ENCODE results near the gene RAB12. TPM values are rescaled to one million over a fixed set of nuclear protein-coding genes. Genes with fewer than 3 reads are reported as not detected.

The RAB12 gene
- total and polyA plus RNA-seq, 2 of the 13 experiments (the other 11 are each of a cell fraction or from before 2014, with no cell fraction given): 9.5 to 25.3 TPM

DNA sequence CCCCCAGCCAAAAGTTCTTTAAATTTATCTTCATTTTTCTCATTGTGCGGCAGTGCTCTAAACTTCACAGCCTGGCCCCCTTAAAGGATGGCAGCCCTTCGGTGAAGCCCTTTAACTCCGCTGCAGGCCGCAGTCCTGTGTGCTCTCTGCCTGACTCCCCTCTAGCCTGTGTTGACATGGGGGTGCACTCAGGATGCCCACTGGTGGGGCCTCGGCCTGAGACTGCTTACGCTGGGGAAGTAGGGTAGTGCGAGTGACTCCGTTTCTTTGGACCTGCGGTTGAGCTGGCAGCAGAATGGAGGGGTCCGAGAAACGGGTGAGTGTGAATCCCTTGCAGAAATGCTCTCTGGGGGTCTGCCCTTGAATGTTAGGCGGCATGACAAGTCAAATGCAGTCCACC, 5.6 kb downstream of the RAB12 start (continued):
- no peak for TF ChIP-seq KDM6A (CRISPR knock-in tag; IDR thresholded peaks at IDR 0.05; ENCODE audit: low read depth)
- TF ChIP-seq ADNP (CRISPR knock-in tag; IDR thresholded peaks at IDR 0.05): no peak
- TF ChIP-seq STAG1 (CRISPR knock-in tag; IDR thresholded peaks at IDR 0.05): no peak
- TF ChIP-seq ZSCAN12 (CRISPR knock-in tag; IDR thresholded peaks at IDR 0.05): no peak
- no peak for TF ChIP-seq ZNF484 (CRISPR knock-in tag; IDR thresholded peaks at IDR 0.05; ENCODE audit: borderline replicate concordance, low read depth)
- no peak for TF ChIP-seq ZZZ3 (CRISPR knock-in tag; IDR thresholded peaks at IDR 0.05; ENCODE audit: borderline replicate concordance)
- no peak for TF ChIP-seq NFKB2 (CRISPR knock-in tag; IDR thresholded peaks at IDR 0.05; ENCODE audit: borderline replicate concordance)
- TF ChIP-seq, protein P1, sequence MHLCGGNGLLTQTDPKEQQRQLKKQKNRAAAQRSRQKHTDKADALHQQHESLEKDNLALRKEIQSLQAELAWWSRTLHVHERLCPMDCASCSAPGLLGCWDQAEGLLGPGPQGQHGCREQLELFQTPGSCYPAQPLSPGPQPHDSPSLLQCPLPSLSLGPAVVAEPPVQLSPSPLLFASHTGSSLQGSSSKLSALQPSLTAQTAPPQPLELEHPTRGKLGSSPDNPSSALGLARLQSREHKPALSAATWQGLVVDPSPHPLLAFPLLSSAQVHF (CRISPR knock-in tag; IDR thresholded peaks at IDR 0.05): no peak
- TF ChIP-seq ZNF709 (CRISPR knock-in tag; IDR thresholded peaks at IDR 0.05): no peak
- TF ChIP-seq HMG20B (CRISPR knock-in tag; conservative IDR thresholded peaks at IDR 0.05): no peak
- TF ChIP-seq ELF1 (CRISPR knock-in tag; IDR thresholded peaks at IDR 0.05): no peak
- TF ChIP-seq ATF7 (IDR thresholded peaks at IDR 0.05): no peak
- no peak for TF ChIP-seq ATF7 (CRISPR knock-in tag; IDR thresholded peaks at IDR 0.05)
- no peak for TF ChIP-seq ISX (CRISPR knock-in tag; conservative IDR thresholded peaks at IDR 0.05)

DNA sequence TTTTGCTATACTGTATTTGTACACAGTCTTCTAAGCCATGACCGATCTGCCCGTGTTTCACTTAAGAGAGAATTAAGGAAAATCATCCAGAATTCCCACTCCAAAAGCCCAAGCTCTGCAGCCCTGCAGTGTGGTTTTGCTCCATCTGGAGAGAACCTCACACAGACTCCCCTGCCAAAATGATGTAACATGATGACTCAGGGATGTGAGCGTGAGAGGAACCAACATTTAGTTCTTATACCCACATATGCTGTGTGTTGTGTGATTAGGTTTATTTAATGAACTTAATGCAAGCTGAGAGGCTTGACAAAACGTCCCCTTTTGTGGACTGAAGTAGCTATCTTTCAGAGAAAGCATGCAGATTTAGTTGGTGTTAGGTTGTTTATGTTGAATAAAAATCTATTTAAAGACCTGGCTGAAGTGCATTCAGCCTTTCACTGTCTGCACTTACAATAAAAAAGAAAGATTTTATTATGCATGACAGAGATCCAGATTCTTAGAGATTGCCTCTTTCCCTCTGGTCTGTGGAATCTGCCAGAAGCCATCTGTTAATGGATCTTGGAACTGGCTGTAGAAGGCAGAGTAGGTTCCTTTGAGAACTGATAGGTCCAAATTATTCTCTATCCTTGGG, 6.3 kb downstream of the RAB12 start:
- H3K79me2 ChIP-seq (ENCODE audit: insufficient read depth, low read length): peaks cover 92% of the 10 kb centered on the region
- ATAC-seq: peak; percentile 43
- H3K9ac ChIP-seq (ENCODE audit: insufficient read depth, low read depth, low read length): no peak overlapping the region
- peak; percentile 15 for FAIRE-seq
- CTCF ChIA-PET (ENCODE audit: low intra/inter-chr PET ratio, low total read pairs): no interaction called here
- H3K36me3 ChIP-seq (replicated peaks in 1 of 2; ENCODE audit: control insufficient read depth in 1 of 2, insufficient read depth in 2 of 2, low read length in 2 of 2): 0 out of 5 replicates have a peak, but pooled peaks cover 0 to 10% of the 10 kb centered on the region in 2 experiments
- in situ Hi-C loops (cut with HindIII; ENCODE audit: extremely low pct_ligation_motif_present, low pct_unique_long_range_greater_than_20kb): no loop called here
- no TSS peak for BruUV-seq (replicated peaks)
- peak overlapping the region; percentile 64 for H3K27ac ChIP-seq (ENCODE audit: extremely low read length, insufficient read depth, low read length)
- no peaks in the 10 kb centered on the region for H3K9me3 ChIP-seq (ENCODE audit: low read length)
- H4K20me1 ChIP-seq (ENCODE audit: insufficient read depth, low read length): peaks cover 35% of the 10 kb centered on the region
- H3K27me3 ChIP-seq (ENCODE audit: control insufficient read depth in 1 of 2, insufficient read depth in 2 of 2, low read length in 2 of 2): no peaks in the 10 kb centered on the region; a peak in 1 of 5 replicates
- H3K4me1 ChIP-seq (ENCODE audit: insufficient read depth, low read length): peaks cover 65% of the 10 kb centered on the region
- no peak overlapping the region for H2AFZ ChIP-seq (ENCODE audit: low read length)
- WGBS (ENCODE audit: low lambda C conversion rate): 50% methylated on average over 4 of the region's 4 CpGs
- POLR2A ChIA-PET: no interaction called here
- intact Hi-C loops (cut with micrococcal nuclease; ENCODE audit: unreplicated experiment): no loop called here
- H3K4me3 ChIP-seq (replicated peaks in 1 of 3; ENCODE audit: insufficient read depth in 1 of 3, low read depth in 2 of 3, low read length in 3 of 3): no peak overlapping the region
- peak; percentile 35 for DNase-seq (ENCODE audit: low spot score)
- H3K4me2 ChIP-seq (ENCODE audit: low read depth, low read length): peak overlapping the region; percentile 33
- peak; percentile 84 for TF ChIP-seq FOSL2 (CRISPR knock-in tag; IDR thresholded peaks at IDR 0.05)
- peak in 1 of 2 experiments; percentile 32; a peak in 2 of 4 replicates for TF ChIP-seq MAFK (conservative IDR thresholded peaks at IDR 0.05 in 1 of 2, IDR thresholded peaks at IDR 0.05 in 1 of 2; ENCODE audit: low read length in 2 of 2)
- TF ChIP-seq ZNF292 (CRISPR knock-in tag; IDR thresholded peaks at IDR 0.05; ENCODE audit: borderline replicate concordance, low read depth): no peak
- peak; percentile 47; the same call in 1 of the 2 replicates for TF ChIP-seq CEBPG (CRISPR knock-in tag; IDR thresholded peaks at IDR 0.05)
- TF ChIP-seq ATF4 (CRISPR knock-in tag; IDR thresholded peaks at IDR 0.05): peak in 1 of 2 experiments; percentile 45; a peak in 1 of 4 replicates
- TF ChIP-seq MAFF (IDR thresholded peaks at IDR 0.05; ENCODE audit: low read depth, low read length): peak; percentile 15; the same call in 1 of the 2 replicates
- 0 out of 2 replicates have a peak, but pooled peaks have one; percentile 47 for TF ChIP-seq NFE2 (CRISPR knock-in tag; IDR thresholded peaks at IDR 0.05)
- 0 out of 2 replicates have a peak, but pooled peaks have one; percentile 6 for TF ChIP-seq SAP130 (CRISPR knock-in tag; IDR thresholded peaks at IDR 0.05; ENCODE audit: low read depth)
- TF ChIP-seq, protein P2, sequence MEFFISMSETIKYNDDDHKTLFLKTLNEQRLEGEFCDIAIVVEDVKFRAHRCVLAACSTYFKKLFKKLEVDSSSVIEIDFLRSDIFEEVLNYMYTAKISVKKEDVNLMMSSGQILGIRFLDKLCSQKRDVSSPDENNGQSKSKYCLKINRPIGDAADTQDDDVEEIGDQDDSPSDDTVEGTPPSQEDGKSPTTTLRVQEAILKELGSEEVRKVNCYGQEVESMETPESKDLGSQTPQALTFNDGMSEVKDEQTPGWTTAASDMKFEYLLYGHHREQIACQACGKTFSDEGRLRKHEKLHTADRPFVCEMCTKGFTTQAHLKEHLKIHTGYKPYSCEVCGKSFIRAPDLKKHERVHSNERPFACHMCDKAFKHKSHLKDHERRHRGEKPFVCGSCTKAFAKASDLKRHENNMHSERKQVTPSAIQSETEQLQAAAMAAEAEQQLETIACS (CRISPR knock-in tag; IDR thresholded peaks at IDR 0.05): no peak
- no peak for TF ChIP-seq ZNF274 (CRISPR knock-in tag; IDR thresholded peaks at IDR 0.05)

Data from HepG2 (cell line).